Naive thymus-derived CD8-positive, alpha-beta T cell (primary cell): ENCODE data around the gene RBM19. TPM values are rescaled to one million over a fixed set of nuclear protein-coding genes. Genes with fewer than 3 reads are reported as not detected.

Source experiments
- ATAC-seq, 2 donors: fragments of 150-1000 bp; cut with Tn5 transposase in 1 of 2; sonication (Bioruptor Pico), chemical (Tn5 transposase) in 1 of 2; 1 replicate in 1 of 2; 2 replicates in 1 of 2; pipeline ENCODE4 v1.10.0; 2021; ENCODE audit warnings: mild to moderate bottlenecking in 2 of 2, moderate library complexity in 2 of 2
- POLR2A ChIA-PET: fragments of 350-600 bp; sonication (Branson Sonifier 250); formaldehyde crosslinking; loops from one replicate; lab custom pipeline; 2021; ENCODE audit warnings: antibody characterized with exemption; lab: Charles Lee
- DNase-seq, 10 donors: peaks; one replicate each; pipeline versions ENCODE4 v3.0.0 to v3.0.0-alpha.2; 2020 to 2022
- H3K27ac Mint-ChIP-seq, 10 donors: one replicate each; pipeline ENCODE4 v1.8.0; 2020 to 2022; ENCODE audit warnings: mild to moderate bottlenecking in 10 of 10, mixed read lengths in 10 of 10, moderate library complexity in 4 of 10, inconsistent platforms in 1 of 10
- H3K27me3 Mint-ChIP-seq, 5 donors: one replicate each; pipeline ENCODE4 v1.8.0; 2021 to 2022; ENCODE audit warnings: mixed read lengths in 5 of 5
- H3K36me3 Mint-ChIP-seq, 3 donors: one replicate each; pipeline ENCODE4 v1.8.0; 2020 to 2022; ENCODE audit warnings: mixed read lengths in 3 of 3, mild to moderate bottlenecking in 2 of 3, inconsistent platforms in 1 of 3
- H3K4me1 Mint-ChIP-seq, 4 donors: one replicate each; pipeline ENCODE4 v1.8.0; 2021 to 2022; ENCODE audit warnings: mixed read lengths in 4 of 4
- H3K4me3 Mint-ChIP-seq, 10 donors: one replicate each; pipeline ENCODE4 v1.8.0; 2020 to 2022; ENCODE audit warnings: mild to moderate bottlenecking in 10 of 10, mixed read lengths in 10 of 10, moderate library complexity in 6 of 10, inconsistent platforms in 1 of 10
- H3K9me3 Mint-ChIP-seq, 9 donors: one replicate each; pipeline ENCODE4 v1.8.0; 2020 to 2022; ENCODE audit warnings: mixed read lengths in 9 of 9, mild to moderate bottlenecking in 3 of 9, inconsistent platforms in 1 of 9, moderate library complexity in 1 of 9
- polyA plus RNA-seq, 3 donors: library from polyadenylated mRNA; unstranded; fragments of 300-500 nt; fragmentation: Illumina TruSeq; gene quantifications; one replicate each; pipeline ENCODE4 v1.2.3, GENCODE V29; 2021
- total RNA-seq, 8 experiments: library from RNA in 2 of 8; stranded (reverse) in 2 of 8; gene quantifications; one replicate each; pipeline ENCODE4 v1.2.3 and lab custom pipeline; 2021 to 2026

RBM19 gene
- total and polyA plus RNA-seq, 5 experiments from 2014 or later: 5.4 to 84.6 (median 15.4) TPM

- Mint-ChIP-seq H3K4me1 (no peaks in the 10 kb centered on the region), H3K9me3 (no peaks in the 10 kb centered on the region), H3K36me3 (peaks cover 0 to 2% (median 2%) of the 10 kb centered on the region in 3 donors), H3K4me3 (no peak overlapping the region), H3K27ac (no peak overlapping the region), H3K27me3 (no peaks in the 10 kb centered on the region)
- DNase-seq (no peak), ATAC-seq (no peak)
- POLR2A ChIA-PET: no interaction called here
Measured at GRCh38 chr12:113798552-113798951, 167.6 kb downstream of the RBM19 start.

- Mint-ChIP-seq H3K9me3 (peaks cover 0 to 4% (median 0%) of the 10 kb centered on the region in 9 donors), H3K4me3 (no peak overlapping the region), H3K36me3 (peaks cover 2 to 6% (median 6%) of the 10 kb centered on the region in 3 donors), H3K4me1 (no peaks in the 10 kb centered on the region), H3K27ac (peak overlapping the region in 1 of 10 donors; percentile 27), H3K27me3 (no peaks in the 10 kb centered on the region)
- DNase-seq: no peak
- POLR2A ChIA-PET: no interaction called here
- ATAC-seq: no peak
Measured at GRCh38 chr12:113797535-113797868, 168.6 kb downstream of the RBM19 start.

- Mint-ChIP-seq H3K9me3 (peaks cover 0 to 4% (median 0%) of the 10 kb centered on the region in 9 donors), H3K4me1 (no peaks in the 10 kb centered on the region), H3K27me3 (no peaks in the 10 kb centered on the region), H3K27ac (peak overlapping the region in 2 of 10 donors; percentile 27 to 69), H3K4me3 (no peak overlapping the region), H3K36me3 (peaks cover 2 to 7% (median 6%) of the 10 kb centered on the region in 3 donors)
- POLR2A ChIA-PET: no interaction called here
- ATAC-seq: no peak
- no peak for DNase-seq
Measured at GRCh38 chr12:113796852-113797534, 169.1 kb downstream of the RBM19 start.

- peaks cover 0 to 10% (median 6%) of the 10 kb centered on the region in 9 donors for H3K9me3 Mint-ChIP-seq
- POLR2A ChIA-PET: no interaction called here
- no peak for ATAC-seq
- H3K36me3 Mint-ChIP-seq: peaks cover 2 to 9% (median 8%) of the 10 kb centered on the region in 3 donors
- no peak for DNase-seq
- no peaks in the 10 kb centered on the region for H3K4me1 Mint-ChIP-seq
- no peak overlapping the region for H3K4me3 Mint-ChIP-seq
- peak overlapping the region in 2 of 10 donors; percentile 21 to 69 for H3K27ac Mint-ChIP-seq
- H3K27me3 Mint-ChIP-seq: no peaks in the 10 kb centered on the region
Measured at GRCh38 chr12:113796066-113796827, 169.9 kb downstream of the RBM19 start.

- POLR2A ChIA-PET: no interaction called here
- no peak overlapping the region for H3K4me3 Mint-ChIP-seq
- peak overlapping the region in 1 of 10 donors; percentile 24 for H3K27ac Mint-ChIP-seq
- DNase-seq (no peak), ATAC-seq (no peak)
- peaks cover 2 to 17% (median 8%) of the 10 kb centered on the region in 3 donors for H3K36me3 Mint-ChIP-seq
- no peaks in the 10 kb centered on the region for H3K4me1 Mint-ChIP-seq
- H3K9me3 Mint-ChIP-seq: peaks cover 0 to 18% (median 9%) of the 10 kb centered on the region in 9 donors
- H3K27me3 Mint-ChIP-seq: no peaks in the 10 kb centered on the region
Measured at GRCh38 chr12:113795445-113795844, 170.7 kb downstream of the RBM19 start.

- peaks cover 2 to 24% (median 8%) of the 10 kb centered on the region in 3 donors for H3K36me3 Mint-ChIP-seq
- H3K27me3 Mint-ChIP-seq: no peaks in the 10 kb centered on the region
- POLR2A ChIA-PET: no interaction called here
- DNase-seq (no peak), ATAC-seq (no peak)
- no peak overlapping the region for H3K27ac Mint-ChIP-seq
- H3K4me3 Mint-ChIP-seq: no peak overlapping the region
- no peaks in the 10 kb centered on the region for H3K4me1 Mint-ChIP-seq
- H3K9me3 Mint-ChIP-seq: peaks cover 0 to 25% (median 13%) of the 10 kb centered on the region in 9 donors
Measured at GRCh38 chr12:113794774-113795173, 171.4 kb downstream of the RBM19 start.

GRCh38 chr12:113793250-113793649 lies 172.9 kb downstream of the RBM19 start:
- Mint-ChIP-seq H3K4me1 (no peaks in the 10 kb centered on the region), H3K27me3 (no peaks in the 10 kb centered on the region), H3K9me3 (peaks cover 0 to 40% (median 20%) of the 10 kb centered on the region in 9 donors), H3K36me3 (peaks cover 2 to 24% (median 9%) of the 10 kb centered on the region in 3 donors), H3K4me3 (no peak overlapping the region), H3K27ac (no peak overlapping the region)
- ATAC-seq (no peak), DNase-seq (no peak)
- POLR2A ChIA-PET: no interaction called here

GRCh38 chr12:113792450-113792849 lies 173.7 kb downstream of the RBM19 start:
- Mint-ChIP-seq H3K27me3 (no peaks in the 10 kb centered on the region), H3K4me1 (no peaks in the 10 kb centered on the region), H3K27ac (no peak overlapping the region), H3K36me3 (peaks cover 2 to 24% (median 9%) of the 10 kb centered on the region in 3 donors), H3K9me3 (peaks cover 0 to 48% (median 21%) of the 10 kb centered on the region in 9 donors), H3K4me3 (no peak overlapping the region)
- no peak for DNase-seq
- POLR2A ChIA-PET: no interaction called here
- no peak for ATAC-seq

GRCh38 chr12:113788020-113788856 lies 177.9 kb downstream of the RBM19 start:
- peaks cover 0 to 10% (median 0%) of the 10 kb centered on the region in 5 donors for H3K27me3 Mint-ChIP-seq
- no peak for ATAC-seq
- POLR2A ChIA-PET: no interaction called here
- H3K27ac Mint-ChIP-seq: no peak overlapping the region
- no peak overlapping the region for H3K4me3 Mint-ChIP-seq
- H3K9me3 Mint-ChIP-seq: peaks cover 0 to 63% (median 30%) of the 10 kb centered on the region in 9 donors
- no peak for DNase-seq
- H3K4me1 Mint-ChIP-seq: peaks cover 0 to 2% (median 0%) of the 10 kb centered on the region in 4 donors
- peaks cover 0 to 30% (median 7%) of the 10 kb centered on the region in 3 donors for H3K36me3 Mint-ChIP-seq

GRCh38 chr12:113786107-113786506 lies 180.0 kb downstream of the RBM19 start:
- POLR2A ChIA-PET: no interaction called here
- H3K27ac Mint-ChIP-seq: no peak overlapping the region
- DNase-seq: no peak
- no peak for ATAC-seq
- H3K36me3 Mint-ChIP-seq: peaks cover 0 to 20% (median 1%) of the 10 kb centered on the region in 3 donors
- peaks cover 0 to 61% (median 21%) of the 10 kb centered on the region in 9 donors for H3K9me3 Mint-ChIP-seq
- peaks cover 0 to 19% (median 13%) of the 10 kb centered on the region in 5 donors for H3K27me3 Mint-ChIP-seq
- H3K4me1 Mint-ChIP-seq: peaks cover 0 to 2% (median 0%) of the 10 kb centered on the region in 4 donors
- H3K4me3 Mint-ChIP-seq: no peak overlapping the region

GRCh38 chr12:113783811-113784210 lies 182.3 kb downstream of the RBM19 start:
- ATAC-seq: no peak
- POLR2A ChIA-PET: no interaction called here
- Mint-ChIP-seq H3K4me3 (no peak overlapping the region), H3K27me3 (peaks cover 13 to 39% (median 26%) of the 10 kb centered on the region in 5 donors), H3K9me3 (peaks cover 0 to 49% (median 24%) of the 10 kb centered on the region in 9 donors), H3K27ac (no peak overlapping the region), H3K36me3 (peaks cover 0 to 18% (median 1%) of the 10 kb centered on the region in 3 donors), H3K4me1 (peaks cover 0 to 3% (median 0%) of the 10 kb centered on the region in 4 donors)
- DNase-seq: no peak

- Mint-ChIP-seq H3K27me3 (peaks cover 17 to 45% (median 30%) of the 10 kb centered on the region in 5 donors), H3K27ac (no peak overlapping the region), H3K36me3 (peaks cover 0 to 18% (median 0%) of the 10 kb centered on the region in 3 donors), H3K4me1 (peaks cover 0 to 3% (median 0%) of the 10 kb centered on the region in 4 donors), H3K4me3 (no peak overlapping the region), H3K9me3 (peaks cover 0 to 40% (median 17%) of the 10 kb centered on the region in 9 donors)
- DNase-seq: no peak
- POLR2A ChIA-PET: no interaction called here
- ATAC-seq: no peak
Measured at GRCh38 chr12:113782873-113783272, 183.3 kb downstream of the RBM19 start.
